ENCODE results near the gene RBP3.

- TF ChIP-seq CTCF (IDR thresholded peaks at IDR 0.05; ENCODE audit: low read depth, low read length, poor library complexity, severe bottlenecking) (no peak), EZH2phosphoT487 (IDR thresholded peaks at IDR 0.05; ENCODE audit: borderline replicate concordance, low read length) (no peak)
Measured at GRCh38 chr10:47376522-47377220, 28.5 kb downstream of the RBP3 start.

Data from DOHH2 (cell line).